Stimulated activated CD8-positive, alpha-beta memory T cell treated with anti-CD3 and anti-CD28 coated beads, Interleukin-7, amount 100 ng/mL, for 48 hours (primary cell): Measurements from ENCODE around the gene ELOA.

Experiments used
- DNase-seq, 2 donors: peaks; one replicate each; pipeline ENCODE4 v3.0.0-alpha.2; 2020; ENCODE audit warnings: low read depth in 1 of 2; ENCODE audit errors: extremely low read depth in 1 of 2

Gene ELOA, protein sequence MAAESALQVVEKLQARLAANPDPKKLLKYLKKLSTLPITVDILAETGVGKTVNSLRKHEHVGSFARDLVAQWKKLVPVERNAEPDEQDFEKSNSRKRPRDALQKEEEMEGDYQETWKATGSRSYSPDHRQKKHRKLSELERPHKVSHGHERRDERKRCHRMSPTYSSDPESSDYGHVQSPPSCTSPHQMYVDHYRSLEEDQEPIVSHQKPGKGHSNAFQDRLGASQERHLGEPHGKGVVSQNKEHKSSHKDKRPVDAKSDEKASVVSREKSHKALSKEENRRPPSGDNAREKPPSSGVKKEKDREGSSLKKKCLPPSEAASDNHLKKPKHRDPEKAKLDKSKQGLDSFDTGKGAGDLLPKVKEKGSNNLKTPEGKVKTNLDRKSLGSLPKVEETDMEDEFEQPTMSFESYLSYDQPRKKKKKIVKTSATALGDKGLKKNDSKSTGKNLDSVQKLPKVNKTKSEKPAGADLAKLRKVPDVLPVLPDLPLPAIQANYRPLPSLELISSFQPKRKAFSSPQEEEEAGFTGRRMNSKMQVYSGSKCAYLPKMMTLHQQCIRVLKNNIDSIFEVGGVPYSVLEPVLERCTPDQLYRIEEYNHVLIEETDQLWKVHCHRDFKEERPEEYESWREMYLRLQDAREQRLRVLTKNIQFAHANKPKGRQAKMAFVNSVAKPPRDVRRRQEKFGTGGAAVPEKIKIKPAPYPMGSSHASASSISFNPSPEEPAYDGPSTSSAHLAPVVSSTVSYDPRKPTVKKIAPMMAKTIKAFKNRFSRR

GRCh38 chr1:23743287-23744152, at the start of gene ELOA:
TSS of gene ELOA (plus strand) at chr1:23743471. CDS start at chr1:23743504, 33 bp downstream.
- peak; percentile 65 to 67 for DNase-seq

DNA sequence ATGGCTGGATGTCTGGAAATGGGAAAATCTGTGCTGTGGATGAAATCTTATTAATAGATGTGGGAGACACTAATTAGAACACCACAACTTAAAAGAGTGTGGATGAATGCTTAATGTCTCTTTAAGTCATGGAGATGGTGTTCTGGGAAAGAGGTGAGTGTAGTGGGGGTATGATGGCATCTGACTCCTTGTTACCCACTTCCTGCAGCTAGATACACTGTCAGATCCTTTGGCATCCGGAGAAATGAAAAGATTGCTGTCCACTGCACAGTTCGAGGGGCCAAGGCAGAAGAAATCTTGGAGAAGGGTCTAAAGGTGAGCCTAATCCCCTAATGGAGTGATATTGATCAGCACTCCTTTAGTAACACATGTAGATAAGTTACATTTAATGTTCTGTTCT, 49.7 kb upstream of the ELOA start:
- DNase-seq, result no peak

- no peak for DNase-seq
Observed at GRCh38 chr1:23694371-23694770, 48.9 kb upstream of the ELOA start.

- no peak for DNase-seq
Observed at GRCh38 chr1:23695667-23696066, 47.6 kb upstream of the ELOA start.

GRCh38 chr1:23696335-23696989, 46.8 kb upstream of the ELOA start:
- DNase-seq, result no peak

DNA sequence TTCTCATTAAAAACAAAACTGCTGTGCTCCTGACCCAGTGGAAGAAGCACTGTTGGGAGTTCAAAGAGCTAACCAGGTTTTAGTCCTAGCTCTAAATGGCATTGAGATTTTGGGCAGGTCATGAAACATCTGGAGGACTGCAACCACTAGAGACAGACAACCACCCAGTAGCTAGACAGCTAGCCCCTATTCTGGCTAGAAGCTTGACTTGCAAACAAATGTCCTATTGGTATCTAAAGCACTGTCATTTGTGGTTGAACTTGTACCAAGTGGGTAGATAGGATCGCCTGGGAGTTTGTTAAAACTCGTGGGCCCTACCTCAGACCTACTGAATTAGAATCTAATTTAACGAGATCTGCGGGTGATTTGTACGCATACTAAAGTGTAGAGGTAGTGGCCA, 44.8 kb upstream of the ELOA start:
- DNase-seq, result no peak

GRCh38 chr1:23699280-23700179, 43.7 kb upstream of the ELOA start:
- DNase-seq, result peak in 1 of 2 donors; percentile 37

- DNase-seq, result no peak
Observed at GRCh38 chr1:23701310-23701709, 42.0 kb upstream of the ELOA start.

DNA sequence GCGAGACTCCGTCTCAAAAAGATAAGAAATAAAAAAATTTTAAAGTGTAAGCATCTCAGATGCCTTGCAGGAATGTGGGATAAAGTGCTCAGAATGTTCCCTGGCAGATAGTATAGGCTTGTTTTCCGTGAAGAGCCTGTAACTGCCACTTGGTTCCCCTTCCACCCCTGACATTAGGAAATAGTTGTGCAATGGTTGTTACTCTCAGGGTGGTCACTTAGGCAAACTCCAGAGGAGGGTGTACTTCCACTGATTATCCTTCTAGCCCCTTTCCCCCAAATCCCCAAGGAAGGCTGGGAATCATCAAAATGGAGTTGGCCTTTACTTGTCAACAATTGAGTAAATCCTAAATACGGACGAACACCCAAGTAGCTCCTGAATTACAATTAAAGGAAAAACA, 41.3 kb upstream of the ELOA start:
- DNase-seq, result no peak

GRCh38 chr1:23704834-23705495, 38.3 kb upstream of the ELOA start:
- DNase-seq, result no peak

DNA sequence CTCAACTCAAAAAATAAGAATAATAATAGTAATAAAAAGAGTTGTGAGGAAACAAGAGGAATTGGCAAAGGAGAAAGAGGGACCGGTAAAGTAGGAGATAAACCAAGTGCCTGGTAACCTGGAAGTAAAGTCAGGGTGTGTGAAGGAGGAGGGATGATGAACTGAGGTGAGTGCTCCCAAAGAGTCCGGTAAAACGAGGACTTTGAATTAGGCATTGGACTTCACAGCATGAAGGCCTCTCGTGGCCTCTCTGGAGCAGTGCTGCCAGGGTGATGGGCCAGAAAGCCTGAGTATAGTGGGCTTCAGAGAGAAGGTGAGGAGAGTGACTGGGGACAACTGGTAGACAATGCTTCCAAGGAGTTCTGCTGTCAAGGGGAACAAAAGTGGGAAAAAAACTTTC, 34.0 kb upstream of the ELOA start:
- no peak for DNase-seq

DNA sequence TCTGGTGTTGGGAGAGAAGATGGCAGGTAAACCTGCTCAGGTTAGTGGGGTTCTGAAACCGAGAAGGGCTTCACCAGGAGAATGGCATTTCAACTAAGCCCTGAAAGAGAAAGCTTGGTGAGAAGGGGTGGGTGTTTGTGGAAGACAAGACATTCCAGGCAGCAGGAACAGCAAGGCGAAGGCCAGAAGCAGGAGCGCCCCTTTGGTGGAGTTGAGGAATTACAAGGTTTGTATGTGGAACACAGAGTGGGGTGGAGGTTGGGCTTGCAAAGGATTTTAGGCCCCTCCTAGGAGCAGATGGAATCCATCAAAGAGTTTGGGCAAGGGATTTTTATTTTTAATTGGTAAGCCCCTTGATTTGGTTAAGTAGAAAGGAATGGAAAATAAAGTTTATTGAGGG, 24.8 kb upstream of the ELOA start:
- DNase-seq, result no peak

DNA sequence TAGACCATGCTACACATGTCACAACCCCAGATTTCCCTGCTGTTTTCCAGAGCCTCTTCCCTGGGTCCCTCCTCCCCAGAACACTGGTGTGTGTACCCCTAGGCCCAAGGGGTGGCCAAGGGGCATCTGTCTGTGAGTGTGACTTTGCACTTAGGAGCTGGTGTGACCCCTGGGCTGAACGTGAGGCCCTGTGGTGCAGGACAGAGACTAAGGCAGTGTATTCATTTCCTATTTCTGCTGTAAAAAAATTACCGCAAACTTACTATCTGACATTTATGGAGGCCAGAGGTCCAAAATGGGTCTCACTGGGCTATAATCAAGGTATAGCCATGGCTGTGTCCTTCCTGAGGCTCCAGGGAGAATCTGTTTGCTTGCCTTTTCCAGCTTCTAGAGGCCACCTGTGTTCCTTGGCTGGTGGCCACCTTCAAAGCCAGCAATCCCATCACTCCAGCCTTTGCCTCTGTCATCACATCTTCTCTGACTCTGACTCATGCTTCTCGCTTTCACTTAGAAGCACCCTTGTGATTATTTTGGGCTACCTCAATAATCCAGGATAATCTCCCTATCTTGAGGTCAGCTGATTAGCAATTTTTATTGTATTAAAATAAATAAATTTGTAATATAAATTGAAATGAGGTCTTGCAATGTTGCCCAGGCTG, 24.0 kb upstream of the ELOA start:
- no peak for DNase-seq

GRCh38 chr1:23720256-23720995, 22.8 kb upstream of the ELOA start:
- DNase-seq, result peak in 1 of 2 donors; percentile 28

DNA sequence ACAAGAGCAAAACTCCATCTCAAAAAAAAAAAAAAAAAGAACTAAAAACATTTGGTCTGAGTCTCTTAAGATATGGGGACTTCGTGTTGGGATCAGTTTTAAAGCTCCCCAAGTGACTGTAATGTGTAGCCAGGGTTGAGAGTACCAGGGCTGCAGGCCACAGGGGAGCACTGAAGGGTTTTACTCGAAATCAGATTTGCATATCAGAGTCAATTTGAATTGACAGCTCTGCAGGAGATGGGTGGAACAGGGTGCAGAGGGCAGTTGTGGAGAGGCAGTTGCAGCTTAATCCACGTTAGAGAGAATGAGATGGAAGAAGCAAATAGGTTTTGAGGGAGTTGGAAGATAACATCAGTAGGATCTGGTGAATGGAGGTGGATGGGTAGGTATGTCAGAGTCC, 20.6 kb upstream of the ELOA start:
- no peak for DNase-seq

- DNase-seq, result no peak
Observed at GRCh38 chr1:23726686-23727085, 16.6 kb upstream of the ELOA start.

DNA sequence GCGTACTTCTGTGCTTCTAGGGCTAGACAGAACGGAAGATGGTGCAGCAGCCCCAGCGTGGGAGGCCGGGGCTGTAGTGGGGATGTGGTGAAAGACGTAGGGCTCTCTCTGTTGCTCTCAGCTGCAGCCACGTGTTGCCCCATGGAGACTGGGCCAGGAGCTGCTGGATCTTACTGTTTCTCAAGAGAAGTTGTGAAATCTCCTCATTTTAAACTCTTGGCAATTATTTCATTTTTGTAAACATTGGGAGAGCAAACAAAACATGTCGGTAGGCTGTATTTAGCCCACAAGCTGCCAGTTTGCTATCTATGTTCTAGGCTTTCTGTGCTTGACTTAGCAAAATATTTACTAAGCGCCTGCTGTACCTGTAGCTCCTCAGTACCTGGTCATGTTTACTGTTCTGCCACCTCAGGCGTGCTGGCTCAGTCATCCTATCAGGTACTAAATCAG, 15.9 kb upstream of the ELOA start:
- DNase-seq, result no peak
